K562 (cell line): ENCODE data around the gene RPS6KA2. TPM values are rescaled to one million over a fixed set of nuclear protein-coding genes. Genes with fewer than 3 reads are reported as not detected.

Source experiments
- ATF4 ChIP-seq: fragments of 450-650 bp; formaldehyde crosslinking; IDR thresholded peaks from 2 replicates; pipeline ENCODE4 v1.4.0; 2022; ENCODE audit warnings: mild to moderate bottlenecking, moderate library complexity
- PML ChIP-seq: IDR thresholded peaks from 2 replicates; pipeline ENCODE4 v1.6.1; 2012; ENCODE audit warnings: low read length, inconsistent platforms
- SRSF1 ChIP-seq: fragments of 200-400 bp; formaldehyde crosslinking; IDR thresholded peaks from 2 replicates; pipeline ENCODE4 v1.6.1; 2017; ENCODE audit warnings: mild to moderate bottlenecking, low read depth, low read length, moderate library complexity
- UBTF ChIP-seq, 2 experiments: IDR thresholded peaks; 2 replicates each; pipeline ENCODE4 v1.6.1; 2012; ENCODE audit warnings: improper control_type of control experiment in 2 of 2, low read depth in 2 of 2, low read length in 2 of 2, borderline replicate concordance in 1 of 2
- ZBTB11 ChIP-seq, 3 experiments: fragments of 200-800 bp in 1 of 3; fragments of 250-450 bp in 1 of 3; fragments of 450-650 bp in 1 of 3; sonication (Bioruptor Pico) in 1 of 3; sonication (Bioruptor generic) in 1 of 3; formaldehyde crosslinking in 1 of 3; IDR thresholded peaks; 2 replicates each; pipeline versions ENCODE4 v1.6.1 to v1.8.0; 2016 to 2022; ENCODE audit warnings: mild to moderate bottlenecking in 2 of 3, missing genetic modification characterization in 2 of 3, missing compliant biosample characterization in 1 of 3, moderate library complexity in 1 of 3
- polyA plus RNA-seq, 8 experiments: library from polyadenylated mRNA; depleted of rRNA in 4 of 8; stranded (reverse) in 5 of 8; unstranded in 3 of 8; fragments of >200 nt; fragmentation: Nextera tagmentation in 2 of 8; fragmentation: Illumina TruSeq in 1 of 8; extraction: Ambion mirVana in 2 of 8; extraction: Trizol in 1 of 8; gene quantifications; 2 replicates each; pipeline versions ENCODE4 v1.2.1 to v1.2.3, GENCODE V29; 2011 to 2014; ENCODE audit warnings: inconsistent platforms in 1 of 8, missing spikeins in 1 of 8
- total RNA-seq, 7 experiments: library from RNA; depleted of rRNA in 6 of 7; stranded (reverse); fragments of >200 nt in 6 of 7; fragmentation: Illumina TruSeq in 2 of 7; extraction: Trizol in 2 of 7; gene quantifications; 2 replicates each; pipeline versions ENCODE4 v1.2.1 to v1.2.3, GENCODE V29; 2011 to 2021; ENCODE audit warnings: low replicate concordance in 1 of 7

Gene RPS6KA2
- total and polyA plus RNA-seq, 9 of the 15 experiments (the other 6 are each of a cell fraction or from before 2014, with no cell fraction given): 0.29 to 1.00 (median 0.53) TPM

GRCh38 chr6:166667796-166668610, 41.0 kb upstream of the RPS6KA2 start (continued):
- TF ChIP-seq ZBTB11 (CRISPR knock-in tag; IDR thresholded peaks at IDR 0.05) (no peak), PML (no peak), UBTF (IDR thresholded peaks at IDR 0.05; ENCODE audit: borderline replicate concordance in 1 of 2, low read depth in 2 of 2, low read length in 2 of 2) (no peak), SRSF1 (no peak), ATF4 (CRISPR knock-in tag) (no peak)
